ENCODE results near the gene ITPRID1.
"Not testable (repeated sequence)": the region's sequence is repeated elsewhere in the genome, so short reads cannot be mapped to it uniquely, and the experiment has no call there.

ITPRID1 gene

DNA sequence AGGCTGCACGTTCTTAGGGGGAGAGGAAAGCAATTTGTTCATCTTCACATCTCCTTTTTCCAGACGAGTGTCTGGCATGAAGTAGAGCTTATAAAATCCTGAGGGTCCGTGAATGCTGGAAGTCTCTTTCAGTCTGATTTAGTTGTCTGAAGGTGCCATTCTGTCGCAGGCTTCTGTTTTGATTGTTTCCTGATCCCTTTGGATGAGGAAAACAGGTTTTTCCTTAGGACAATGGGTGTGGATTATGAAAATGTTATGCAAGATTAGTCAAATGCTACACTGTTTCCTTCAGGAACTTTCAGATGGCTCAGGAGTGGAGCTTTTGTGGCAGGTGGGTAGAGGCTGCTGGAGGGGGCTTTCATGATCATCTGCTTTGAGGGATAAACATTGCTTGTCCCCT, at the start of gene ITPRID1:
ITPRID1 (plus strand) TSS at position 301 of the 400 bp plus-strand sequence. CDS start 38,935 bp downstream, outside the sequence.
- H3K36me3 ChIP-seq, result no peaks in the 10 kb centered on the region
- no peaks in the 10 kb centered on the region for H3K4me1 ChIP-seq
- no peak within 1 kb of the TSS for H3K27ac ChIP-seq
- peaks cover 19% of the 10 kb centered on the region for H3K9me3 ChIP-seq
- no peaks in the 10 kb centered on the region for H3K27me3 ChIP-seq
- H3K4me3 ChIP-seq, result no peak within 1 kb of the TSS
- no peak within 1 kb of the TSS for H3K4me2 ChIP-seq
- H4K20me1 ChIP-seq, result no peaks in the 10 kb centered on the region
- TF ChIP-seq Cebpa-rat (IDR thresholded peaks at IDR 0.05), result no peak
- no peak within 1 kb of the TSS for H3K9ac ChIP-seq

GRCh38 chr7:31464601-31465000, 49.3 kb upstream of the ITPRID1 start:
- Histone ChIP-seq H3K9me3 (no peaks in the 10 kb centered on the region), H3K9ac (no peak overlapping the region), H4K20me1 (no peaks in the 10 kb centered on the region), H3K27ac (no peak overlapping the region), H3K4me3 (no peak overlapping the region), H3K4me2 (no peak overlapping the region), H3K36me3 (no peaks in the 10 kb centered on the region), H3K27me3 (no peaks in the 10 kb centered on the region), H3K4me1 (no peaks in the 10 kb centered on the region)
- no peak for TF ChIP-seq Cebpa-rat (IDR thresholded peaks at IDR 0.05)

- H3K4me2 ChIP-seq, result no peak overlapping the region
- TF ChIP-seq Cebpa-rat (IDR thresholded peaks at IDR 0.05), result no peak
- no peaks in the 10 kb centered on the region for H4K20me1 ChIP-seq
Measured at GRCh38 chr7:31465285-31465684, 48.6 kb upstream of the ITPRID1 start.

DNA sequence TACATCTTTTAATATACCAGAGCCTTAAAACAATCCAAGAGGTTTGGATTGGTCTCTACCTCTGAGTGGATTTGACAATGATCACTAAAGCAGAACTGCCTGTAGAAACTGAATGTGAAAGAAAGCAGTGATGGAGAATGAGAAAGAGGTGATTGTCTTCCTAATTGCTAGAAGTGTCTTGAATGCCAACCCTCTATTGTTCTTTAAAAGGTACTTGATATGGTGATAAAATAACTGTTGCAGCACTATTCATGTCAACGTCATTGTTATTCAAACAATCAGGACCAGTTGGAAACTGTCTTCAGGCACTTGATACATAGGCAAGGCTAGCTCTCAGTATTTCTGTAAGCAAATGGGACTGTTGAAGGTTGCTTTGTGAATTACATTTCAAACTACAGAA, 47.9 kb upstream of the ITPRID1 start:
- no peaks in the 10 kb centered on the region for H3K27me3 ChIP-seq
- no peaks in the 10 kb centered on the region for H4K20me1 ChIP-seq
- no peaks in the 10 kb centered on the region for H3K4me1 ChIP-seq
- H3K4me2 ChIP-seq, result no peak overlapping the region
- H3K4me3 ChIP-seq, result no peak overlapping the region
- no peak overlapping the region for H3K9ac ChIP-seq
- no peak overlapping the region for H3K27ac ChIP-seq
- no peaks in the 10 kb centered on the region for H3K9me3 ChIP-seq
- TF ChIP-seq Cebpa-rat (IDR thresholded peaks at IDR 0.05), result no peak
- no peaks in the 10 kb centered on the region for H3K36me3 ChIP-seq

More at GRCh38 chr7:31465285-31465684, 48.6 kb upstream of the ITPRID1 start:
- Histone ChIP-seq H3K4me1 (no peaks in the 10 kb centered on the region), H3K27me3 (no peaks in the 10 kb centered on the region), H3K9me3 (no peaks in the 10 kb centered on the region), H3K9ac (no peak overlapping the region), H3K4me3 (no peak overlapping the region), H3K36me3 (no peaks in the 10 kb centered on the region), H3K27ac (no peak overlapping the region)

GRCh38 chr7:31470883-31471282, 43.0 kb upstream of the ITPRID1 start:
- H3K4me3 ChIP-seq, H3K27me3 ChIP-seq, H3K27ac ChIP-seq, H3K36me3 ChIP-seq, H3K9me3 ChIP-seq, H3K4me2 ChIP-seq, H3K4me1 ChIP-seq, H3K9ac ChIP-seq, H4K20me1 ChIP-seq: not testable (repeated sequence)

GRCh38 chr7:31475368-31475767, 38.5 kb upstream of the ITPRID1 start:
- no peak overlapping the region for H3K4me2 ChIP-seq
- no peaks in the 10 kb centered on the region for H3K36me3 ChIP-seq
- H3K27ac ChIP-seq, result no peak overlapping the region
- H4K20me1 ChIP-seq, result no peaks in the 10 kb centered on the region
- no peaks in the 10 kb centered on the region for H3K9me3 ChIP-seq
- no peak overlapping the region for H3K4me3 ChIP-seq
- peaks cover 11% of the 10 kb centered on the region for H3K4me1 ChIP-seq
- no peak overlapping the region for H3K9ac ChIP-seq
- TF ChIP-seq Cebpa-rat (IDR thresholded peaks at IDR 0.05), result no peak
- H3K27me3 ChIP-seq, result no peaks in the 10 kb centered on the region

DNA sequence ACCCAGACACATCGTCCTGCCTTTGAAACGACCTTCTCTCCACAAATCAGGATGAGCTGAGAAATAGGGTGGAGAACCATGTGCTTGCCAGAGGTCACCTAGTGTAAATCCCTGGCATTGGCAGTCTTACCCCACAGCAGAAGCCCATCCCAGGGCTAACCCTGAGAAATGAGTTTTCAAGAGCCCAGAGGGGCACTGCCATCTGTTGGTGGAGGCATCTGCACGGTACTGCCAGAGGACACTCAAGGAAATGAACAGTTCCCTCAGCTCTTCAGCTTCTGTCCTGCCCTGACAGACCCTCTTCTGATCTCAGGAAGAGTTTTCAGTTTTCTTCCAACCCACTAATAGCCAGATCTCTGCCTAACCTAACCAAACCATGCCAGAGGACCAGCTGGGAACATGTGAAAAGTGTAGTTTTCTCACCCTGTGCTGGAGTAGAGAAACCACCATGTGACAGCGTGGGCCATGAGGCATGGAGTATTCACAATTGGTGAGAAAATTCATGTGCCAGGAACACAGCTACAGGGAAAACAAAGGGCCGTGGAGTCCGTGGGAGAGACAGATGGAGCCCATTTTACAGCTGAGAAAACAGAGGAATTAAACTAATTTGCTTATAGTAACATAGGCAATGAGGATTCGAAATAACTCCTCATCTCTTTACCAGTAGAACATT, 37.7 kb upstream of the ITPRID1 start:
- H3K9me3 ChIP-seq, result no peaks in the 10 kb centered on the region
- no peak overlapping the region for H3K4me2 ChIP-seq
- no peak overlapping the region for H3K4me3 ChIP-seq
- no peak overlapping the region for H3K9ac ChIP-seq
- TF ChIP-seq Cebpa-rat (IDR thresholded peaks at IDR 0.05), result no peak
- no peaks in the 10 kb centered on the region for H3K36me3 ChIP-seq
- H4K20me1 ChIP-seq, result no peaks in the 10 kb centered on the region
- H3K27ac ChIP-seq, result no peak overlapping the region
- peaks cover 11% of the 10 kb centered on the region for H3K4me1 ChIP-seq
- H3K27me3 ChIP-seq, result no peaks in the 10 kb centered on the region

DNA sequence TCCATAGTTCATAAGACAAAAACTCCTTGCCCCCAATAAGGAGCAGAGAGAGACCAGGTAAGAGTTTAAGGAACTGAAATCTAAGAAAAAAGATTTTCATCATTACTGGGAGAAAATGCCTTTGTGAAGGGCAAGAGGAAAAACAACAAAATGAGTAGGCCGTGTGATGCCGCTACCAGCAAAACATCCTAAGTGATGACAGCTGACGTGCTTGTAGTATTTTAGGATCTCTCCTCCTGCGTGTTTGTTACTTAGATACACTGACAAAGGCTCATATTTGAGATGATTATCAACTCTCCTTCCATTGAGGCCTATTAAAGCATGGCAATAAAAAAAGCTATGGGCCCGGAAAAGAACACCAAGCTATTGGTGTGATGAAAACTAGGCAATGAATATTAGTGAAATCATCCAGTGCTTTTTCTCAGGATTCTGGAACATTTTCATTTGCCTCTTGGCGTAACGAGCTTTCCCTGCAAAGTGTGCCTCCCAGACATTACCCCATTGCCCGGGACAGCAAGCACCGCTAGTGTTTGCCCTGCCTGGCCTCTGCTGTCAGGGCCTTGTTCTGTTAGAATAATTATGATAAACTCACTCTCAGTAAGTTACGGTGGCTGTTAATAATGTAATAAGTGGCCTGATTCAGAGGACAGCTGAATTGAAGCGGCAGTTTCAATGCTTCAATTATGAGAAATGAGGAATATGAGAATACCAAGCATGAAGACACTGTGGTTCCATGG, 36.8 kb upstream of the ITPRID1 start:
- Histone ChIP-seq H3K4me3 (no peak overlapping the region), H3K4me1 (peaks cover 11% of the 10 kb centered on the region), H3K27ac (no peak overlapping the region), H3K4me2 (no peak overlapping the region), H3K36me3 (no peaks in the 10 kb centered on the region), H3K27me3 (no peaks in the 10 kb centered on the region), H3K9ac (no peak overlapping the region), H3K9me3 (no peaks in the 10 kb centered on the region), H4K20me1 (no peaks in the 10 kb centered on the region)
- TF ChIP-seq Cebpa-rat (IDR thresholded peaks at IDR 0.05), result no peak

DNA sequence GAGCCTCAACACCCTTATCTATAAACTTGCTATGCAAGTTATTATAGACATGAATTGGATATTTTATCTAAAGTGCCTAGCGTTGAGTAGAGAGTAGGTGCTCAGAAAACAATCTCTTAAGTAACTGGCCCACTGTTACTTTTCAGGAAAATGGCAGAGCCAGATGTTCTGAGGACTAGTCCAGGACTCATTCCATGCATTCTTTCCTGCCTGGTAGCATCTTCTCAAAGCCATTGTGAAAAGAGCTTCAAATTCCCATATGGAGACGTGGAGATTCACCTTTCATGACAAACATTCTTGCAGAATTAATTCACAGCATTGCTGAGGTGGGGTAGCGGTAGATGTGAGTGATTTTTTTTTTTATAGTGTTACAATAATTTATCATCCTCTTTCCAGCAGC, 35.9 kb upstream of the ITPRID1 start:
- Histone ChIP-seq H3K4me1 (peaks cover 11% of the 10 kb centered on the region), H3K36me3 (no peaks in the 10 kb centered on the region), H3K4me2 (peak overlapping the region; percentile 31; the same call in 1 of the 2 replicates), H4K20me1 (no peaks in the 10 kb centered on the region), H3K9me3 (no peaks in the 10 kb centered on the region), H3K9ac (no peak overlapping the region), H3K27ac (no peak overlapping the region), H3K27me3 (no peaks in the 10 kb centered on the region), H3K4me3 (no peak overlapping the region)
- TF ChIP-seq Cebpa-rat (IDR thresholded peaks at IDR 0.05), result no peak

- Histone ChIP-seq H3K9me3 (no peaks in the 10 kb centered on the region), H3K27me3 (no peaks in the 10 kb centered on the region), H3K4me2 (peak overlapping the region; percentile 31; the same call in 1 of the 2 replicates), H3K36me3 (no peaks in the 10 kb centered on the region), H4K20me1 (no peaks in the 10 kb centered on the region), H3K4me3 (no peak overlapping the region), H3K27ac (no peak overlapping the region), H3K4me1 (peaks cover 11% of the 10 kb centered on the region), H3K9ac (no peak overlapping the region)
- no peak for TF ChIP-seq Cebpa-rat (IDR thresholded peaks at IDR 0.05)
Measured at GRCh38 chr7:31478721-31479120, 35.2 kb upstream of the ITPRID1 start.

All from BLaER1 (cell line).